Activated B cell treated with CpG ODN at 0.5 μM for 24 hours (primary cell): Measurements from ENCODE around the gene PTPN14. TPM values are rescaled to one million over a fixed set of nuclear protein-coding genes. Genes with fewer than 3 reads are reported as not detected.
"Not testable (repeated sequence)": the region's sequence is repeated elsewhere in the genome, so short reads cannot be mapped to it uniquely, and the experiment has no call there.

Experiments
- ATAC-seq: fragments of 200-7000 bp; cut with Tn5 transposase; one replicate; pipeline ENCODE4 v1.10.0; 2021; ENCODE audit warnings: low read depth, mild to moderate bottlenecking, moderate library complexity
- CTCF ChIA-PET: fragments of 350-600 bp; sonication (Branson Sonifier 250); formaldehyde crosslinking; loops from one replicate; lab custom pipeline; 2021; ENCODE audit warnings: antibody characterized with exemption; lab: Charles Lee
- POLR2A ChIA-PET: fragments of 350-600 bp; sonication (Branson Sonifier 250); formaldehyde crosslinking; loops from one replicate; lab custom pipeline; 2021; ENCODE audit warnings: antibody characterized with exemption; lab: Charles Lee
- DNase-seq: peaks from one replicate; pipeline ENCODE4 v3.0.0; 2022
- H3K27ac Mint-ChIP-seq: one replicate; pipeline ENCODE4 v1.8.0; 2020; ENCODE audit warnings: mixed read lengths
- H3K27me3 Mint-ChIP-seq: one replicate; pipeline ENCODE4 v1.8.0; 2021; ENCODE audit warnings: mixed read lengths
- H3K36me3 Mint-ChIP-seq: one replicate; pipeline ENCODE4 v1.8.0; 2021; ENCODE audit warnings: low read depth, mixed read lengths
- H3K4me1 Mint-ChIP-seq: one replicate; pipeline ENCODE4 v1.8.0; 2021; ENCODE audit warnings: mixed read lengths
- H3K4me3 Mint-ChIP-seq: one replicate; pipeline ENCODE4 v1.8.0; 2020; ENCODE audit warnings: mild to moderate bottlenecking, mixed read lengths
- H3K9me3 Mint-ChIP-seq: one replicate; pipeline ENCODE4 v1.8.0; 2020; ENCODE audit warnings: mixed read lengths
- intact Hi-C: fragments of 100-400 bp; cut with micrococcal nuclease; formaldehyde crosslinking; loops from one replicate; pipeline ENCODE4 v1.15.1; 2024
- total RNA-seq: library from RNA; stranded (reverse); gene quantifications from 2 replicates; pipeline ENCODE4 v1.2.3, GENCODE V29; 2022
- TF ChIP-seq, protein P1 (sequence below): fragments of 200-600 bp; IDR thresholded peaks from one replicate; pipeline ENCODE4 v1.8.0; 2022; ENCODE audit warnings: antibody characterized with exemption, mild to moderate bottlenecking

PTPN14 gene
- total RNA-seq, 1 donor from 2014 or later: not detected

DNA sequence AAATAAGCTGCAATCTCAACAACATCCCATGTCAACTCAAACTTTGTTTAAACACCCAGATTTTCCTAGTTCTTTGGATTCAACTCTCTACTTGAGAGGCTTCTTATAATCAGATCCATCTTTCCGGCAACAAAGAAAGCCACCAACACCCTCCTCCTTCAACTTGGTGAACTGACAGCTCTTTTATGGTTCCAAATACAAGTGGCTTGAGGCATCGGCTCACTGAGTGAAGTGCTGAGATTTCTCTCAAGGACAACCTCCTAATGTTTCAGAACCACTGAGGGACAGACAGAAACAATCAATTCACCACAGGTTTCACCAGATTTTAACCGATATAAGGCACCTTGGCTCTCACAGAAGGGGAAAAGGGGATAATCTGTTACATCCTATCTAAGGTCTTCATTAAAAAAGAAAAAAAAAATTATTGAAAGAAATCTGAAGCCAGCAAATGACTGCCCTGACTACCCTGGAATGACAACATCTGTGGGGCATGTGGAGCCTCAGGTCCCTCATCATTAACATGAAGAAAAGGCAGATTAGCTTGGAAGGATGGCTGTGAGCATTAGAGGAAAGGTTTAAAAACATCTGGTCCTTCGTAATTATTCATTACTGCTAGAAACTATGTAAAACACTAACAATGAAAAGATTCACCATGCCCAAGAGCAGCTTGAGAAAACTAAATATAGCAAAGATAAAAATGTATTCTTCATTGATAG lies 50.9 kb downstream of the PTPN14 start:
- H3K27me3 Mint-ChIP-seq: no peaks in the 10 kb centered on the region
- H3K27ac Mint-ChIP-seq: no peak overlapping the region
- H3K4me3 Mint-ChIP-seq: no peak overlapping the region
- no peaks in the 10 kb centered on the region for H3K36me3 Mint-ChIP-seq
- CTCF ChIA-PET: no interaction called here
- POLR2A ChIA-PET: no interaction called here
- no peak for DNase-seq
- ATAC-seq: no peak
- H3K9me3 Mint-ChIP-seq: no peaks in the 10 kb centered on the region
- TF ChIP-seq, protein P1, sequence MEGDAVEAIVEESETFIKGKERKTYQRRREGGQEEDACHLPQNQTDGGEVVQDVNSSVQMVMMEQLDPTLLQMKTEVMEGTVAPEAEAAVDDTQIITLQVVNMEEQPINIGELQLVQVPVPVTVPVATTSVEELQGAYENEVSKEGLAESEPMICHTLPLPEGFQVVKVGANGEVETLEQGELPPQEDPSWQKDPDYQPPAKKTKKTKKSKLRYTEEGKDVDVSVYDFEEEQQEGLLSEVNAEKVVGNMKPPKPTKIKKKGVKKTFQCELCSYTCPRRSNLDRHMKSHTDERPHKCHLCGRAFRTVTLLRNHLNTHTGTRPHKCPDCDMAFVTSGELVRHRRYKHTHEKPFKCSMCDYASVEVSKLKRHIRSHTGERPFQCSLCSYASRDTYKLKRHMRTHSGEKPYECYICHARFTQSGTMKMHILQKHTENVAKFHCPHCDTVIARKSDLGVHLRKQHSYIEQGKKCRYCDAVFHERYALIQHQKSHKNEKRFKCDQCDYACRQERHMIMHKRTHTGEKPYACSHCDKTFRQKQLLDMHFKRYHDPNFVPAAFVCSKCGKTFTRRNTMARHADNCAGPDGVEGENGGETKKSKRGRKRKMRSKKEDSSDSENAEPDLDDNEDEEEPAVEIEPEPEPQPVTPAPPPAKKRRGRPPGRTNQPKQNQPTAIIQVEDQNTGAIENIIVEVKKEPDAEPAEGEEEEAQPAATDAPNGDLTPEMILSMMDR: no peak
- H3K4me1 Mint-ChIP-seq: no peaks in the 10 kb centered on the region
- intact Hi-C loops: no loop called here

DNA sequence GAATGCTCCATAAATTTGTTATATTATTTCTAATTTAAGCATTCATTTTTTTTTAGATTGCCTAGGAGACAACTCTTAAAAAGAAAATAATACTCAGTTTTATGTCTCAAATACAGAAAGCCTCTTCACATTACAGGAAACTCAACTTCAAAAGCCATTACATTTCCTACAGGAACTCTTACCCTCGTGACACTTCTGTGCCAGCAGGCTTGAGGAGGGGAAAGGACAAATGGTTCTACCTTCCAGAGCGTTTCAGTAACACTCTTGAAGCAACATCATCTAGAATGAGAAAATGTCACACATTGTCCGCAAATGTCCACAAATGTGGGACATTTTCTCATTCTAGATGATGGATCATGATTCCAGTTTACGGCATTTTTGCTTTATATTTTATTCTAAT lies 51.7 kb downstream of the PTPN14 start:
- Mint-ChIP-seq H3K27ac (no peak overlapping the region), H3K4me3 (no peak overlapping the region), H3K27me3 (no peaks in the 10 kb centered on the region), H3K9me3 (no peaks in the 10 kb centered on the region), H3K36me3 (no peaks in the 10 kb centered on the region), H3K4me1 (no peaks in the 10 kb centered on the region)
- ChIA-PET CTCF (no interaction called here), POLR2A (no interaction called here)
- no peak for DNase-seq
- TF ChIP-seq, protein P1: no peak
- ATAC-seq: no peak
- intact Hi-C loops: no loop called here

DNA sequence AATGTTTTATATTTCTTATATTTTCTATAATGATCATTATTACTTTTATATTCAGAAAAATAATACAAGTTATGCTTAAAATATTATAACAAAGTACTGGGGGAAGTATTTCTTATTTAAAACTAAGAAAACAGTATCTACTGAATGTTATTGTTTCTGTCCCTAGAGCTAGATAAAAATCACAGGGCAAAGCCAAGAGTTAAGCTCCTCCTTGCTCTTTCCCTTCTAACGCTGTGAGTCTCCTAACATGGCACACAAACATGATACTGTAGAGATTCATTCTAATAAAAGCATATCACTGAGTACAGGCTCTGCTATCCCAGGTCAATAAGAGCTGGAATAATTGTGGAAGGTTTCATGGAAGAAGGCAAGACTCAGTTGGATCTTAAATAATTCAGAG lies 53.4 kb downstream of the PTPN14 start:
- Mint-ChIP-seq H3K36me3 (no peaks in the 10 kb centered on the region), H3K4me1 (no peaks in the 10 kb centered on the region), H3K9me3 (no peaks in the 10 kb centered on the region), H3K27me3 (no peaks in the 10 kb centered on the region), H3K27ac (no peak overlapping the region), H3K4me3 (no peak overlapping the region)
- ATAC-seq: no peak
- no peak for DNase-seq
- ChIA-PET CTCF (no interaction called here), POLR2A (no interaction called here)
- TF ChIP-seq, protein P1: no peak
- intact Hi-C loops: no loop called here

DNA sequence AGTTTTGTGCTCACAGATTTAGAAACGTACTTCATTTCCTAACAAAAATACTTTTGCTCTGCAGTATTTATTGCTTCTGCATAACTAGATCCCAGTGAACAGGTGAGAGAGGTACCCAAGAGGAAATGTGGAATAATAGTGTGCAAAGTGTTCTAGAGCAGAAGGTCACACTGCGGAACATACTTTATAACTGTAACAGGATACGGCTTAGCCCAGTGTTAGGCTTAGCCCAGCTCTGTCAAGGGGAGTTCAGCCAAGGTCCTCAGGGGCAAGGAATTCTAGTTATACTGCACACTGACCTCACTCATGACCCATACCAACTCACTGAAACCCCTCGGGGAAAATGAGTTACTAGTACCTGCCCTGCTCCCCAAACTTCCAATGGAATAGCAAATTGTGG lies 55.3 kb downstream of the PTPN14 start:
- no peak for DNase-seq
- POLR2A ChIA-PET: no interaction called here
- CTCF ChIA-PET: no interaction called here
- Mint-ChIP-seq H3K4me3 (no peak overlapping the region), H3K27me3 (no peaks in the 10 kb centered on the region), H3K4me1 (no peaks in the 10 kb centered on the region), H3K27ac (no peak overlapping the region), H3K36me3 (no peaks in the 10 kb centered on the region), H3K9me3 (no peaks in the 10 kb centered on the region)
- TF ChIP-seq, protein P1: no peak
- intact Hi-C loops: no loop called here
- ATAC-seq: no peak

DNA sequence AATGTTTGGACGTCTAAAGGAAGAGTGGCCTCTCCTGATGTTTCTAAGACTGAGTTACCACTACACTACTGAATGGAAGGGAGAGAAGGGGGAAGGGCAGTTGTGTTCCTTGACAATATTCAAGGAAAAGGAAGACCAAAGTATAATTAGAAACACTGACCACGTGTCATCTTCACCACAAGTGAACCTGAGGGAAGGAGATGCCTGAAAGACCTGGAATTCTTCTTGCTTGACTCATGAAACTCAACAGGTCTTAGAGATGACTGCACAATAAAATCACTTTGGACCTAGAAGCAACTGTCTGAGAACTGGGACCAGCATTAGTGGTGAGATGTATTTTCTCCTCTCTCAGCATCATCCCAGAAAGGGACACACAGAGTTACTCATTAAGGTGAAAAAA lies 56.7 kb downstream of the PTPN14 start:
- no peaks in the 10 kb centered on the region for H3K36me3 Mint-ChIP-seq
- no peak for DNase-seq
- CTCF ChIA-PET: no interaction called here
- no peaks in the 10 kb centered on the region for H3K4me1 Mint-ChIP-seq
- H3K4me3 Mint-ChIP-seq: no peak overlapping the region
- H3K27ac Mint-ChIP-seq: no peak overlapping the region
- POLR2A ChIA-PET: no interaction called here
- TF ChIP-seq, protein P1: no peak
- no peaks in the 10 kb centered on the region for H3K27me3 Mint-ChIP-seq
- no peaks in the 10 kb centered on the region for H3K9me3 Mint-ChIP-seq
- intact Hi-C loops: no loop called here
- ATAC-seq: no peak

DNA sequence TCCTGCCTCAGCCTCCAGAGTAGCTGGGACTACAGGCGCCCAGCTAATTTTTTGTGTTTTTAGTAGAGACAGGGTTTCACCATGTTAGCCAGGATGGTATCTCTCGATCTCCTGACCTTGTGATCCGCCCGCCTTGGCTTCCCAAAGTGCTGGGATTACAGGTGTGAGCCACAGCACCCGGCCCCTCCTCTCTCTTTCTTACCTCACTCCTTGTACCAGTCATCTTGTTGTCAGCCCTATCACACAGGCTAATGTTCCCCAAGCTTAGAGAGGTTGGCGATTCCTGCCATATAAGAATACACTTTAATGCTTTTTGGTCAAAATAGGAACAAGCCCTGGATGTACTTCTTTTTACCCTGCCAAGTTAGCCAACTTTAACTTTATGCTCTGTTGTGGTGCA lies 57.2 kb downstream of the PTPN14 start:
- H3K36me3 Mint-ChIP-seq, CTCF ChIA-PET, H3K9me3 Mint-ChIP-seq, H3K27ac Mint-ChIP-seq, intact Hi-C loops, POLR2A ChIA-PET, DNase-seq, H3K4me3 Mint-ChIP-seq, H3K27me3 Mint-ChIP-seq, H3K4me1 Mint-ChIP-seq, ATAC-seq: not testable (repeated sequence)
